ENCODE measurements around the gene CGB7. TPM values are rescaled to one million over a fixed set of nuclear protein-coding genes. Genes with fewer than 3 reads are reported as not detected.
"Not testable (repeated sequence)": the region's sequence is repeated elsewhere in the genome, so short reads cannot be mapped to it uniquely, and the experiment has no call there.

CGB7 gene
- total RNA-seq, 1 experiment from 2014 or later, result 1.2 TPM

GRCh38 chr19:49074869-49075268 is 17.3 kb upstream of the CGB7 start:
- not testable (repeated sequence) for H2AFZ ChIP-seq (ENCODE audit: low read length)

More at GRCh38 chr19:49074869-49075268, 17.3 kb upstream of the CGB7 start:
- not testable (repeated sequence) for H3K9me3 ChIP-seq (ENCODE audit: control insufficient read depth, low read depth, low read length); H3K23me2 ChIP-seq (ENCODE audit: insufficient read length, low read depth, low read length, poor library complexity, severe bottlenecking); H4K8ac ChIP-seq (replicated peaks; ENCODE audit: insufficient read length, low read depth, low read length); H3K79me1 ChIP-seq (ENCODE audit: insufficient read depth, low read depth, low read length, poor library complexity, severe bottlenecking); H3K9me3 Mint-ChIP-seq; H2AK5ac ChIP-seq (ENCODE audit: insufficient read length, low read length); H3K14ac ChIP-seq (ENCODE audit: insufficient read depth, low read length); H2BK5ac ChIP-seq (ENCODE audit: insufficient read length, low read length); H2BK15ac ChIP-seq (ENCODE audit: low read depth, low read length); H2BK12ac ChIP-seq (ENCODE audit: insufficient read length, low read depth, low read length); H4K91ac ChIP-seq (ENCODE audit: insufficient read length, low read depth, low read length); H4K20me1 ChIP-seq (ENCODE audit: control insufficient read depth, insufficient read depth, insufficient read length); H3T11ph ChIP-seq (ENCODE audit: low read length); H3K9ac ChIP-seq (ENCODE audit: extremely low read depth, insufficient read length, low read length); H3K4me2 ChIP-seq (ENCODE audit: insufficient read depth, insufficient read length, low read length); H3K4me3 Mint-ChIP-seq; H3K56ac ChIP-seq (ENCODE audit: insufficient read length, low read depth, low read length); H3K27ac Mint-ChIP-seq; H4K5ac ChIP-seq (ENCODE audit: insufficient read length, low read depth, low read length); H2BK120ac ChIP-seq (ENCODE audit: low read depth, low read length, poor library complexity, severe bottlenecking); H3K4me1 ChIP-seq (ENCODE audit: insufficient read depth, low read length); H2BK20ac ChIP-seq (ENCODE audit: low read depth, low read length, poor library complexity, severe bottlenecking); H3K36me3 Mint-ChIP-seq (ENCODE audit: insufficient read depth in 1 of 3, low read depth in 3 of 3); H3K18ac ChIP-seq (ENCODE audit: insufficient read length, low read depth, low read length); H3K79me2 ChIP-seq (ENCODE audit: insufficient read depth, low read length); H3K4ac ChIP-seq (ENCODE audit: low read depth, low read length); H3K27ac ChIP-seq (ENCODE audit: insufficient read length, low read depth, low read length); H3K23ac ChIP-seq (ENCODE audit: insufficient read length, low read depth, low read length)
- peak; percentile 75 for TF ChIP-seq CTCF (conservative IDR thresholded peaks at IDR 0.05)
- peaks cover 26% of the 10 kb centered on the region for H3K27me3 ChIP-seq (ENCODE audit: insufficient read depth, low read length)
- no CpG with 5 or more reads among the region's 9 CpGs for WGBS (ENCODE audit: extremely low coverage, insufficient read length, low lambda C conversion rate)
- DNase-seq, result peak; percentile 57
- peaks cover 68% of the 10 kb centered on the region for H3K27me3 Mint-ChIP-seq (ENCODE audit: low read depth)
- peaks cover 4 to 20% of the 10 kb centered on the region in 2 experiments; a peak in 3 of 4 replicates for H3K4me1 Mint-ChIP-seq

All from H9 (cell line).